ENCODE data around the gene KCND3.
"Not testable (repeated sequence)": the region's sequence is repeated elsewhere in the genome, so short reads cannot be mapped to it uniquely, and the experiment has no call there.

The KCND3 gene

GRCh38 chr1:111775966-111776365 lies 213.5 kb downstream of the KCND3 start:
- no peak for DNase-seq (ENCODE audit: low read depth)

GRCh38 chr1:111770916-111771315 lies 218.6 kb downstream of the KCND3 start:
- no peak for DNase-seq (ENCODE audit: low read depth)

- no peak for DNase-seq (ENCODE audit: low read depth)
These were observed 219.8 kb downstream of the KCND3 start for GRCh38 chr1:111769517-111770146.

- no peak for DNase-seq (ENCODE audit: low read depth)
These were observed 220.8 kb downstream of the KCND3 start for GRCh38 chr1:111768625-111769024.

DNA sequence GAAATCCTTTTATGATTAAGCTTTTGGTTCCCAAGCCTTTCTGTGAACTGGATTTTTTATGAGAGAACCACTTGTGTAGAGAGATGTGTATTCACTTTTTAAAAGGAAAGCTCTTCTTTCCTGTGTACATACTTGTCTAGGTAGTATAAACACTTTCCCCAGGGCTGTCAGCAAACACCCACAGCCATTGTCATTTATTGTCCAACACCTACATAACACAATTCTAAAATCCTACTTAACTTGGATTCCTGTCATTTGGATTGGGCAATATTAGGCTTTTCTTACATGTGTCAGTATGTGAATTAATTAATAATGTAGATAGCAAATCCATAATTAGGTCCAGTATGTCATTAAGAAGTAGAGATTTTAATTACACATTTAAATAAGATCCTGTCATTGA lies 221.4 kb downstream of the KCND3 start:
- no peak for DNase-seq (ENCODE audit: low read depth)

GRCh38 chr1:111762332-111762731 lies 227.1 kb downstream of the KCND3 start:
- no peak for DNase-seq (ENCODE audit: low read depth)

DNA sequence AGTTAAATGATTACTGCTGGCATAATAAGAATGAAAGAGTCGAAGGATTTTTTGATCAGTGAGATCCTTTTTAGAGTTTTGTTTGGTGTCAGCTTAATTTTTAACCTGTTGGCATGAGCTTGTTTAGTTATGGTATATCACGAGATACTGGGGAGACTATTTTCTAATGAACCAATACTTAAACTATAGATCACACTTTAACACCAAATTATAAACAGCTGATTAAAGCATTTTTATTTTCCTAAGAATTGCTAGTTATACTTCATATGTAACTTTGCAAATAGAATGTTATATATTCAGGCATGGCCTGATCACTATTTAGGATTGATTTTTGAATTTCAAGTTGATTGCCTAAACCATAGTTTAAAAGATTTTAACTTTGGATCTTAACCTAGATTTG lies 227.8 kb downstream of the KCND3 start:
- no peak for DNase-seq (ENCODE audit: low read depth)

DNA sequence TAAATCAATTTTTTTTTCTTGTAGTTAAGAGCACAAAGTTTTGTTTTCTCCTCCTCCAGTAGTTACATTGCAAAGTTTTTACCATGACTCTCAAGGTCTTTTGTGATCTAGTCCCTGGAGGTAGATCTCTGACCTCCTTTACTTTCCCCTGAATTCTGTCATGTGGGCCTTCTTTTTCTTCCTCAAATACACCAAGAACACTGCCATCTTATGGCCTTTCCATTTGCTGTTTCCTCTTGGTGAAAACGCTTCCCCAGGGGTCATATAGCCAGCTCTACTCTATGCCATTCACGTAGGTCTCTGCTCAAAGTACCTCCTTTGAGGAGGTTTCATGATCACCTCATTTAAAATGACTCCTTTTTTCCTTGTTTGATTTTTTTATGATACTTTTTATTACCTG lies 231.1 kb downstream of the KCND3 start:
- no peak for DNase-seq (ENCODE audit: low read depth)

GRCh38 chr1:111756124-111756513 lies 233.3 kb downstream of the KCND3 start:
- no peak for DNase-seq (ENCODE audit: low read depth)

DNA sequence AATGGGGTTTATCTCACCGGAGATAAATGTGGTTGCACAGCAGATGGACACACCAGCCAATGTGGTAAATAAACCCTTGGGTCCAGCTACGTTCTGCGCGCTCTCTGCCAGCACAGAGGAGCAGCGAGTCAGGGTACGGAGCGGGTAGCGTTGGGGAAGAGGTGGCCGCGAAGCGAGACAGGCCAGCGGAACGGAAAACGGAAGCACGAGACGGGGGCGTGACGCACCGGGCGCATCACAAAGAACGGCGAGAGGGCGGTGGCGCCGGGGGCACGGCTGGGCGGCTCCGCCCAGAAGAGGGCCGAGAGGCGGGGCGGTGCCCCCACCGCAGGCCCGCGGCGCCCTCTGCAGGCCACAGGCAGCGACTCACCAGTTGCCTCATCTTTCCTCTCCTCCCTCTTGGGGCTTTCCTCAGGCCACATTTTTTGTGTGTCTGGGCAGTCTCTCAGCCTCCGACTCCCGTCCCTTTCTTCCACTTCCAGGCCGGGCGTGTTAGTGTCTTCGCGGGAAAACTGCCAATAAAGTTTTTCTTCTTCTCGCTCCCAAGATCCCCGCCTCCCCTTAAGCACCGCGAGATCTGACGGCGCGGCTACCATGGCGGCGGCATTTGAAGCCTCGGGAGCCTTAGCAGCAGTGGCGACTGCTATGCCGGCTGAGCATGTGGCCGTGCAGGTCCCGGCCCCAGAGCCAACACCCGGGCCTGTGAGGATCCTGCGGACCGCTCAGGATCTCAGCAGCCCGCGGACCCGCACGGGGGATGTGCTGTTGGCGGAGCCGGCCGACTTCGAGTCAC lies 233.9 kb downstream of the KCND3 start, which contains the start of gene DDX20:
TSS of gene DDX20 (plus strand) at position 571 of the 793 bp plus-strand sequence. CDS start at position 595, 24 bp downstream.
- DNase-seq (ENCODE audit: low read depth) = peak; percentile 90

- DNase-seq (ENCODE audit: low read depth) = no peak
These were observed 234.5 kb downstream of the KCND3 start for GRCh38 chr1:111754984-111755330.

GRCh38 chr1:111751906-111752575 lies 237.4 kb downstream of the KCND3 start:
- no peak for DNase-seq (ENCODE audit: low read depth)

GRCh38 chr1:111750856-111751255 lies 238.6 kb downstream of the KCND3 start:
- DNase-seq (ENCODE audit: low read depth) = no peak

DNA sequence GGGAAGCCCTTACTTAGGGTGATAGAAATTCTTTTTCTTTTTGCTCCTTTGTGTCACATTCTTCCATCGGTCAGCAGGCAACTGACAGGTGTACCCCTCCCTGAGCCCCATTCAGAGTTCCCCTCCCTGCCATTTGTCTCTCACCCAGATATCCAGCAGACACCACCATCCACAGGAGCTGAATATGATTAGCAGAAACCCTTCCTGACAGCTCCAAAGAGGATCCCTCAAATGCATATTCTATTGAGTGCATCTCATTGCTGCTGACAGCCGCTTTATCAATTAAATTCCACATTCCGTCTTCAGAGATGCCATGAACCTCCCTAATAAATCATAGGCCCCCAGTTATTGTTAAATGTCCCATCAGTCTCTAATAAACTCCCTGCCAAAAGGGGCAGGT lies 239.8 kb downstream of the KCND3 start:
- no peak for DNase-seq (ENCODE audit: low read depth)

DNA sequence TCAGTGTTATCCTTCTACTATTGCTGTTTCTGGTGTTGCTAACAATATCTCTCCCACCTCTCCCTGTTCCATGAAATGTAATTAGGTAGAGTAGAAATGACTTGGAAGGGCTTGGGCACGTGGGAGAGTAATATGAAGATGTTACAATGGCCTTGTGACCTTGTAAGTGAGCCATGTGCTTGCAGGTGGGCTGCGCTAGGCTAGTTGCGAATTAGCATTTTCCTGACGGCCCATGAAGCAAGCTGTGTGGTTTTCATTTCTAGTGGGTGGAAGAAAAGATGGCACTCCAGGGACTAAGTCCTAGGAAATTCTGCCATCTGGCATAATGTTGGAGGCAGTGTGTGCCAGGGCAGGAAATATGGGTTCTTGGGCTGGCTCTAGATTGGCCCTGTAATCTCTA lies 241.5 kb downstream of the KCND3 start:
- DNase-seq (ENCODE audit: low read depth) = no peak

DNA sequence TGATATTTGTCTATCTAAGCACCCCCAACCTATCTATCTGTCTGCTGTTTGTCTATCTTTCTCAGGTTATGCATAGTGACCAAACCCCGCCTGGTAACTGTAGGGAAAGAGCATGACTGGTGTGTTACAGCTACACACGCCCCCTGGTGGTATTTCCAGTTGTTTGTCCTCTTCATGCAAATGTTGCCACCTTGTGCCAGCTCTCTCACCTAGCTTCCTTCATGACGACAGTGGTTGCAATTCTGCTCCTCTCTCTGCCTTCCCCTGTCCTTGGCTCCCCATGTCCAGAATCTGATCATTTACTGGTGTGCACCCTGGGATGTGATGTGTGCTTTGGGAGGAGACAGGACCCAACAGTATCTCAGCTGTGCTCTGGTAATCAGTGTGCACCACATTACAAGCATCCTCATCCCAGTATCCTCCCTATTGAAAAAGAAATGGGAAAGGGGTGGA lies 242.2 kb downstream of the KCND3 start:
- no peak for DNase-seq (ENCODE audit: low read depth)

DNA sequence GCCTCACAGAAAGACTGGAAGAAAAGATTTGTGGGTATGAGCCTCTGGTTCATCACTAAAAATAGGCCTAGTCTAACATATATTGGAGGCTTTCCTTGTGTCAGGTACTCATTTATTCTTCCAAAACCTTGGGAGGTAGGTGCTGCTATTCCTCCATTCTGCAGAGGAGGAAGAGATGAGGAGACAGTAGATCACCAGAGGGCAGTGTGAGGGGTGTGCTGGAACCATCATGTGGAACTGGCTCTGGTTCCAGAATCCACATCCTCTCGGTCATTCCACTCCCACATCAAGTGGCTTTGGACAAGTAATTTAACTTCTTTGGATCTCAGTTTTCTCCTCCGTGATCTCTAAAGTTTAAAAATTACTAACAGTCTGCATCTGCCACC lies 242.9 kb downstream of the KCND3 start:
- DNase-seq (ENCODE audit: low read depth) = no peak

GRCh38 chr1:111745675-111746613 lies 243.5 kb downstream of the KCND3 start:
- DNase-seq (ENCODE audit: low read depth) = no peak

- no peak for DNase-seq (ENCODE audit: low read depth)
These were observed 245.8 kb downstream of the KCND3 start for GRCh38 chr1:111743679-111744101.

GRCh38 chr1:111742938-111743549 lies 246.4 kb downstream of the KCND3 start:
- no peak for DNase-seq (ENCODE audit: low read depth)

- DNase-seq (ENCODE audit: low read depth) = not testable (repeated sequence)
These were observed 247.2 kb downstream of the KCND3 start for GRCh38 chr1:111742292-111742691.
